Sigmoid colon (tissue), 7 donors: ENCODE measurements around the gene TRAF3. TPM values are rescaled to one million over a fixed set of nuclear protein-coding genes. Genes with fewer than 3 reads are reported as not detected.

ENCODE experiments used
- DNase-seq: peaks from one replicate; pipeline ENCODE4 v3.0.0-alpha.2; 2019
- H3K27ac ChIP-seq, 4 donors: fragments of 200-600 bp; sonication (generic); one replicate each; pipeline ENCODE4 v1.5.1; 2016 to 2019; ENCODE audit warnings: mild to moderate bottlenecking in 1 of 4
- H3K27me3 ChIP-seq, 3 donors: fragments of 200-600 bp; sonication (generic); one replicate each; pipeline ENCODE4 v1.5.1; 2019; ENCODE audit warnings: mild to moderate bottlenecking in 1 of 3
- H3K36me3 ChIP-seq, 4 donors: fragments of 200-600 bp; sonication (generic); one replicate each; pipeline ENCODE4 v1.5.1; 2016 to 2019
- H3K4me1 ChIP-seq, 4 donors: fragments of 200-600 bp; sonication (generic); one replicate each; pipeline ENCODE4 v1.5.1; 2017 to 2019
- H3K4me3 ChIP-seq, 4 donors: fragments of 200-600 bp; sonication (generic); one replicate each; pipeline ENCODE4 v1.5.1; 2017 to 2019; ENCODE audit warnings: mild to moderate bottlenecking in 2 of 4, moderate library complexity in 1 of 4
- H3K9me3 ChIP-seq, 4 donors: fragments of 200-600 bp in 3 of 4; sonication (generic) in 3 of 4; one replicate each; pipeline versions ENCODE4 v1.5.1 to v1.6.1; 2013 to 2019
- EP300 ChIP-seq, 4 donors: sonication (generic); formaldehyde crosslinking; IDR thresholded peaks; one replicate each; pipeline ENCODE4 v1.6.1; 2017; ENCODE audit warnings: antibody characterized with exemption in 4 of 4
- POLR2A ChIP-seq, 2 donors: fragments of 450-650 bp; IDR thresholded peaks; one replicate each; pipeline ENCODE4 v1.6.1; 2016; ENCODE audit warnings: antibody characterized with exemption in 2 of 2, mild to moderate bottlenecking in 2 of 2, moderate library complexity in 2 of 2
- POLR2AphosphoS5 ChIP-seq, 4 donors: sonication (generic); formaldehyde crosslinking; IDR thresholded peaks; one replicate each; pipeline ENCODE4 v1.6.1; 2017; ENCODE audit warnings: antibody characterized with exemption in 4 of 4
- WGBS, 2 donors: extraction: QIAGEN DNeasy Blood & Tissue Kit; methylation state at CpG; one replicate each; pipeline ENCODE4 v1.1.7; 2013; 5-methylcytosine and 5-hydroxymethylcytosine counted together
- intact Hi-C: fragments of 100-400 bp; cut with DNase I; formaldehyde crosslinking; loops from one replicate; pipeline ENCODE4 v1.15.1; 2023
- polyA plus RNA-seq, 3 donors: library from polyadenylated mRNA; stranded (reverse); fragments of 200-250 nt; gene quantifications; one replicate each; pipeline ENCODE4 v1.2.3, GENCODE V29; 2013
- total RNA-seq, 4 donors: library from RNA; depleted of rRNA; stranded (reverse); fragments of >200 nt; gene quantifications; one replicate each; pipeline ENCODE4 v1.1.0, GENCODE V29; 2016
- TF ChIP-seq, protein P1 (sequence below), 4 experiments: fragments of 450-650 bp in 3 of 4; fragments of 200-600 bp in 1 of 4; IDR thresholded peaks; one replicate each; pipeline ENCODE4 v1.5.1; 2016 to 2019; ENCODE audit warnings: antibody characterized with exemption in 4 of 4, mild to moderate bottlenecking in 3 of 4, moderate library complexity in 2 of 4
- donor health status: healthy with polysubstance abuse.
- donor health status: Bipolar disorder and iron deficiency.
- donor health status: healthy.

Gene TRAF3
- total and polyA plus RNA-seq, 7 donors, result 9.5 to 18.6 (median 12.3) TPM

DNA sequence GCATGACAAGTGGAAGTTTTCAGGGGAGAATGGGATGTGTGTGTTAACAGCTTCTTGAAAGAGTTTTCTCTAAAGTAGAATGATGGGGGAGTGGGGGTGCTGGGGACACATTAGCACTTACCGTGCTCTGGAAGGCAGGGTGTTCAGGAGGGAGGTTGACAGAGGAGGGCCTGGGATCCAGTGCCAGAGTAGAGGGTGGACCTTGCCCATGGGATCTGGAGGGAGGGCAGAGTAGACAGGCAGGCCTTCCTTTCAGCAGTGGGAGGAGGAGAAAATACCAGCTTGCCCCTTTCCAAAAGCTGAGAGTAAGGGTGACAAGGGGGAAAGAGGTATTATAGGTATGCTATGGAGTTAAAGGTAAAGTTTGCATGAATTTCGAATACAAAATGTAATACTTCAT, 40.1 kb downstream of the TRAF3 start:
- no peaks in the 10 kb centered on the region for H3K36me3 ChIP-seq
- 77 to 86% methylated on average over 2 of the region's 2 CpGs for WGBS, 2 donors
- H3K27ac ChIP-seq, result no peak overlapping the region

DNA sequence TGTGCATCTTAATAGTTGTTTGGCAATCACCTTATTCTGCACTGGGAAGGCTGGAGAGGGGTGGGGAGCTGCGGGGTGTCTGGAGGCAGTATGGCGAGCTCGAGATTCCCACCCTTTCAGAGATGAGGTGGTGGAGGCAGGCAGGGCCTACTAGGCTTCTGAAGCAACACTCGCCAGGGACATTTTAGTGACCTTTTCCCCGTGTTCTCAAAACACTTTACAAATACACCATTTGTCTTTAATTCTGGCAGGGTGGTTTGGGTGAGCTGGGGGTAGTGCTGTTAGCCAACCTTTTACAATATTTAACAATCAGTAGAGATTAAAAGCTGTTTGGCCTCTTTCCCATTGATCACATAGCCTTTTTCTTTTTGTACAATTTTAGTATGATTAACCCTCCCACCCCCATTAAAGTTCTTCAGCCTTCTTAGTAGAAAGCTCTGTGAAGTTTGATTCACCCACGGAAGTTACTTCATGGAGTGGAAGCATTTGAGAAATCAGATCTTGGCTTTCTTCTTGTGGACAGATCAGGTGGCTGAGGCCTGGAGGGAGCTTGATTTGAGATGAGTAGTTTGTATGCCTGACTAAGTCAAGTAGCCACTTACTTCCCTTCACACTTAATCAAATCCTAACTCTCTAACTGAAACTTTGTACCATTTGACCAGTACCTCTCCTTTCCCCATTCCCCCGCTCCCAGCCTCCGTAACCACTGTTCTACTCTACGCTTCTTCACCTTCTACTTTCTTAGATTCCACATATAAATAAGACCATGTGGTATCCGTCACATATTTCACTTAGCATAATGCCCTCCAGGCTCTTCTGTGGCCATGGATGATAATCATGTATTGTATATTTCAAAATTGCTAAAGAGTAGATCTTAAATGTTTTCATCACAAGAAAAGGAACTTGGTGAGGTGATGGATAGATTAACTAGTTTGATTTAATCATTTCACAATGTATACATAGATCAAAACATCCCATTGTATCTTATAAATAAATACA, 41.0 kb downstream of the TRAF3 start:
- Histone ChIP-seq H3K36me3 (no peaks in the 10 kb centered on the region), H3K4me1 (no peaks in the 10 kb centered on the region), H3K9me3 (no peaks in the 10 kb centered on the region), H3K4me3 (no peak overlapping the region), H3K27me3 (no peaks in the 10 kb centered on the region), H3K27ac (no peak overlapping the region)
- TF ChIP-seq EP300 (IDR thresholded peaks at IDR 0.05), result no peak
- no peak for TF ChIP-seq POLR2AphosphoS5 (IDR thresholded peaks at IDR 0.05)
- TF ChIP-seq POLR2A (IDR thresholded peaks at IDR 0.05), result no peak
- TF ChIP-seq, protein P1, sequence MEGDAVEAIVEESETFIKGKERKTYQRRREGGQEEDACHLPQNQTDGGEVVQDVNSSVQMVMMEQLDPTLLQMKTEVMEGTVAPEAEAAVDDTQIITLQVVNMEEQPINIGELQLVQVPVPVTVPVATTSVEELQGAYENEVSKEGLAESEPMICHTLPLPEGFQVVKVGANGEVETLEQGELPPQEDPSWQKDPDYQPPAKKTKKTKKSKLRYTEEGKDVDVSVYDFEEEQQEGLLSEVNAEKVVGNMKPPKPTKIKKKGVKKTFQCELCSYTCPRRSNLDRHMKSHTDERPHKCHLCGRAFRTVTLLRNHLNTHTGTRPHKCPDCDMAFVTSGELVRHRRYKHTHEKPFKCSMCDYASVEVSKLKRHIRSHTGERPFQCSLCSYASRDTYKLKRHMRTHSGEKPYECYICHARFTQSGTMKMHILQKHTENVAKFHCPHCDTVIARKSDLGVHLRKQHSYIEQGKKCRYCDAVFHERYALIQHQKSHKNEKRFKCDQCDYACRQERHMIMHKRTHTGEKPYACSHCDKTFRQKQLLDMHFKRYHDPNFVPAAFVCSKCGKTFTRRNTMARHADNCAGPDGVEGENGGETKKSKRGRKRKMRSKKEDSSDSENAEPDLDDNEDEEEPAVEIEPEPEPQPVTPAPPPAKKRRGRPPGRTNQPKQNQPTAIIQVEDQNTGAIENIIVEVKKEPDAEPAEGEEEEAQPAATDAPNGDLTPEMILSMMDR (IDR thresholded peaks at IDR 0.05), result no peak
- no peak for DNase-seq
- WGBS, 2 donors, result 64 to 82% methylated on average over 10 of the region's 10 CpGs
- intact Hi-C loops, result no loop called here

More for the DNA sequence above, 40.1 kb downstream of the TRAF3 start:
- Histone ChIP-seq H3K4me3 (no peak overlapping the region), H3K9me3 (no peaks in the 10 kb centered on the region), H3K4me1 (no peaks in the 10 kb centered on the region), H3K27me3 (no peaks in the 10 kb centered on the region)
- no peak for DNase-seq
- TF ChIP-seq, protein P1 (IDR thresholded peaks at IDR 0.05), result no peak
- TF ChIP-seq POLR2A (IDR thresholded peaks at IDR 0.05) (no peak), POLR2AphosphoS5 (IDR thresholded peaks at IDR 0.05) (no peak), EP300 (IDR thresholded peaks at IDR 0.05) (no peak)
- intact Hi-C loops, result no loop called here

DNA sequence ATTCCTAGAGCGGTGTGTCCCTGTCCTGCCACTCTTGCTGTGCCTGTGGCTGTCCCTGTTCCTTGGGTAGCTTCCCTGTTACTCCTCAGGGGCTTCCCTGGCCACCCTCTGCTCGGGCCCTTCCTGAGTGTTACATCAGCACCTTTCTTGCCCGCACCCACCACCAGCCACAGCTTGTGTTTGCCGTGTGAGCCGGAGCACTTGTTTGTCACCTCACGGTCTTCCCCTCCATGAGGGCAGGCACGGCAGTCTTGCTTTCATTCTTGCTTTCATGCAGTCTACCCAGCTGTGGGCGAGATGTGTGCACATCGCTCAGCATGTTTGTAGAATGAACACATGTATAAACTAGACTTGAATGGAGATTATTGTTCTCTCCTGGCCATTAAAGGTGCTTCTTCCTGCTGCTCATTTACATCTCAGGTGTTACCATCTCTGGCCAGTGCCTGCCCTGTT, 42.0 kb downstream of the TRAF3 start:
- Histone ChIP-seq H3K27ac (no peak overlapping the region), H3K4me1 (no peaks in the 10 kb centered on the region), H3K4me3 (no peak overlapping the region), H3K27me3 (no peaks in the 10 kb centered on the region), H3K36me3 (no peaks in the 10 kb centered on the region), H3K9me3 (no peaks in the 10 kb centered on the region)
- no peak for DNase-seq
- intact Hi-C loops, result no loop called here
- WGBS, 2 donors, result 10 to 48% methylated on average over 9 of the region's 9 CpGs
- TF ChIP-seq POLR2A (IDR thresholded peaks at IDR 0.05), result no peak
- no peak for TF ChIP-seq EP300 (IDR thresholded peaks at IDR 0.05)
- TF ChIP-seq, protein P1 (IDR thresholded peaks at IDR 0.05), result no peak
- TF ChIP-seq POLR2AphosphoS5 (IDR thresholded peaks at IDR 0.05), result no peak

DNA sequence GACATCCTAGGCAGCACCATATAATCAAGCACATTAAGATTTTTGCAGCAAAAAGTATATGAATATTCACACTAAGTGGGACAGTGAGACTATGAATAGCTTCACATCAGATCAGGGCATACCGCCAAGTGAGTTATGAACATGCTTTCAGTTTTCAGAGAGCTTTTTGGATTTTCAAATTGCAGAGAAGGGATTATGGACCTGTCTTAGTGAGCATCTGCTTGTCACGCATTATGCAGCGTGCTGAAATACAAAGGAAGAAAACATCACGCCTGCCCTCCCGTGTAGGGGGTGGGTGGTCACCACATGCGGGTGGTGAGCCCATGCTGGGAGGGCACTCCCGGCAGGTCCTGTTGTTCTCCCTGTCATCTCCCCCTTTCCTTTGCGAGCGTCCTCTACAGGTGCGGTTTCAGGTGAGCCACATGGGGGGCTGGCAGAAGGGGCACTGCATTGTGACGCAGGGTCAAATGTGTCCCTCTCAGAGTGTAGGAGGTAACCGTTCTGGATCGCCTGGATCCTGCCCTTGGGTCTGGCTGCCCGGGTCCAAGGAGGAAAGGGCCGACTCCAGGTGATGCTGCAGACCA, 42.6 kb downstream of the TRAF3 start:
- 49 to 74% methylated on average over 15 of the region's 15 CpGs for WGBS, 2 donors
- intact Hi-C loops, result no loop called here
- no peaks in the 10 kb centered on the region for H3K36me3 ChIP-seq
- H3K9me3 ChIP-seq, result no peaks in the 10 kb centered on the region
- H3K27me3 ChIP-seq, result no peaks in the 10 kb centered on the region
- no peak overlapping the region for H3K4me3 ChIP-seq
- no peaks in the 10 kb centered on the region for H3K4me1 ChIP-seq
- H3K27ac ChIP-seq, result no peak overlapping the region
- no peak for TF ChIP-seq POLR2A (IDR thresholded peaks at IDR 0.05)
- no peak for DNase-seq

DNA sequence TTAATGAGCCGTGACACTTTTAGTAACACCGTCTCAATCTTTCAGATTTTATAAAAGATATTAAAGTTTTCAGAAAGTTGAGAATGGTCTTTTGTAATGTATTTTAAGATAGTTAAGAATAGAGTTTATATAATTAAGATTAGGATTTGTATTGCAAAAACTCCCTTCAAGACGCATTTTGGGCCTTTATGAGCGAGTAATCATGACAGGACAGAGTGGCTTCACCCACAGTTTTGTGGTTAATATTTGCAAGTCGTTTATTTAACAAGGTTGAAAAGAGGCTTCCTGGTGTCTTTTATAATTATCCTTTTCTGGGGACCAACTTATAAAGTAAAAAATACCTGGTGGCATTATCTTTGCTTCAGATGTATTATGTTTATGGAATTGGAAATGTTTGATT, 44.0 kb downstream of the TRAF3 start:
- H3K4me3 ChIP-seq, result no peak overlapping the region
- no peak overlapping the region for H3K27ac ChIP-seq
- no peaks in the 10 kb centered on the region for H3K9me3 ChIP-seq
- no peaks in the 10 kb centered on the region for H3K4me1 ChIP-seq
- DNase-seq, result no peak
- H3K27me3 ChIP-seq, result no peaks in the 10 kb centered on the region
- WGBS, 2 donors, result 70 to 79% methylated on average over 5 of the region's 5 CpGs
- no peak for TF ChIP-seq POLR2A (IDR thresholded peaks at IDR 0.05)
- TF ChIP-seq, protein P1 (IDR thresholded peaks at IDR 0.05), result no peak
- H3K36me3 ChIP-seq, result no peaks in the 10 kb centered on the region
- intact Hi-C loops, result no loop called here
